ENCODE data around the gene TBCD. TPM values are rescaled to one million over a fixed set of nuclear protein-coding genes. Genes with fewer than 3 reads are reported as not detected.

Gene TBCD
- total and polyA plus RNA-seq, 8 donors, result 28.7 to 161 (median 40.0) TPM

- WGBS, 2 donors, result 85 to 87% methylated on average over 10 of the region's 10 CpGs
- FAIRE-seq (no peak), DNase-seq (peak in 1 of 6 donors; percentile 34), ATAC-seq (peak in 1 of 4 donors; percentile 6)
- intact Hi-C loops (cut with DNase I), result no loop called here
- Histone ChIP-seq H3K27me3 (no peaks in the 10 kb centered on the region), H3K4me1 (no peaks in the 10 kb centered on the region), H3K4me3 (no peak overlapping the region), H3K9me3 (no peaks in the 10 kb centered on the region), H3K27ac (no peak overlapping the region), H3K36me3 (peaks cover 0 to 29% (median 11%) of the 10 kb centered on the region in 3 donors)
- no peak for TF ChIP-seq CTCF (IDR thresholded peaks at IDR 0.05)
These were observed 187.8 kb downstream of the TBCD start for GRCh38 chr17:82939621-82940135.

GRCh38 chr17:82940226-82941020 is 188.6 kb downstream of the TBCD start:
- Histone ChIP-seq H3K9me3 (no peaks in the 10 kb centered on the region), H3K27ac (no peak overlapping the region), H3K4me1 (no peaks in the 10 kb centered on the region), H3K4me3 (no peak overlapping the region), H3K27me3 (no peaks in the 10 kb centered on the region), H3K36me3 (peaks cover 0 to 29% (median 11%) of the 10 kb centered on the region in 3 donors)
- intact Hi-C loops (cut with DNase I), result no loop called here
- TF ChIP-seq CTCF (IDR thresholded peaks at IDR 0.05), result no peak
- DNase-seq (peak in 1 of 6 donors; percentile 22), ATAC-seq (no peak), FAIRE-seq (no peak)
- WGBS, 2 donors, result 91 to 93% methylated on average over 27 of the region's 27 CpGs

GRCh38 chr17:82941021-82942001 is 189.4 kb downstream of the TBCD start:
- Histone ChIP-seq H3K9me3 (no peaks in the 10 kb centered on the region), H3K4me1 (no peaks in the 10 kb centered on the region), H3K36me3 (peaks cover 0 to 29% (median 11%) of the 10 kb centered on the region in 3 donors), H3K4me3 (no peak overlapping the region), H3K27ac (no peak overlapping the region), H3K27me3 (no peaks in the 10 kb centered on the region)
- no peak for TF ChIP-seq CTCF (IDR thresholded peaks at IDR 0.05)
- intact Hi-C loops (cut with DNase I), result no loop called here
- FAIRE-seq (no peak), DNase-seq (peak in 2 of 6 donors; percentile 39 to 52), ATAC-seq (peak in 1 of 4 donors; percentile 5)
- WGBS, 2 donors, result 94% methylated on average over 36 of the region's 36 CpGs

GRCh38 chr17:82942166-82943130 is 190.6 kb downstream of the TBCD start:
- TF ChIP-seq CTCF (IDR thresholded peaks at IDR 0.05), result no peak
- FAIRE-seq (no peak), DNase-seq (peak in 2 of 6 donors; percentile 34 to 41), ATAC-seq (no peak)
- Histone ChIP-seq H3K9me3 (no peaks in the 10 kb centered on the region), H3K4me1 (no peaks in the 10 kb centered on the region), H3K27me3 (no peaks in the 10 kb centered on the region), H3K4me3 (no peak overlapping the region), H3K36me3 (peaks cover 0 to 26% (median 11%) of the 10 kb centered on the region in 3 donors), H3K27ac (no peak overlapping the region)
- WGBS, 2 donors, result 81 to 86% methylated on average over 18 of the region's 18 CpGs
- intact Hi-C loops (cut with DNase I), result no loop called here
